ENCODE data around the gene QSER1.

DNA sequence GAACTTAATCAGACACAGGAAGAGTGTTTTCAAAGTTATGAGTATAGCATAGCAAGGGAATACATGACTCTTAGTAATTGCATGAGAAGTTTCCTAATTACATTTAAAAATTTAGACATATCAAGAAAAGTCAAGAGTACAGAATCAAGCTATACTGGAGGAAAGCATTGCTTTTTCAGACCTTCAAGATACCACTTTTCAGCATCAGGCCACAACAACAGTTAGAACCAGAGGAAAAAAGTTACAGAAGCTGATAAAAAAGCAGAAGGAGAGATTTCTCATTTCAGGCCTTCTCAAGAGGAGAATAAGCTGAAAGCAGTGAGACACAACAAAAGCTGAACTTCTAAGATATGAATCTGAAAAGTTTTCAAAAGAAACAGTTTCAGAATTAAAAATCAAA lies 28.1 kb upstream of the QSER1 start:
- TF ChIP-seq, protein P1, sequence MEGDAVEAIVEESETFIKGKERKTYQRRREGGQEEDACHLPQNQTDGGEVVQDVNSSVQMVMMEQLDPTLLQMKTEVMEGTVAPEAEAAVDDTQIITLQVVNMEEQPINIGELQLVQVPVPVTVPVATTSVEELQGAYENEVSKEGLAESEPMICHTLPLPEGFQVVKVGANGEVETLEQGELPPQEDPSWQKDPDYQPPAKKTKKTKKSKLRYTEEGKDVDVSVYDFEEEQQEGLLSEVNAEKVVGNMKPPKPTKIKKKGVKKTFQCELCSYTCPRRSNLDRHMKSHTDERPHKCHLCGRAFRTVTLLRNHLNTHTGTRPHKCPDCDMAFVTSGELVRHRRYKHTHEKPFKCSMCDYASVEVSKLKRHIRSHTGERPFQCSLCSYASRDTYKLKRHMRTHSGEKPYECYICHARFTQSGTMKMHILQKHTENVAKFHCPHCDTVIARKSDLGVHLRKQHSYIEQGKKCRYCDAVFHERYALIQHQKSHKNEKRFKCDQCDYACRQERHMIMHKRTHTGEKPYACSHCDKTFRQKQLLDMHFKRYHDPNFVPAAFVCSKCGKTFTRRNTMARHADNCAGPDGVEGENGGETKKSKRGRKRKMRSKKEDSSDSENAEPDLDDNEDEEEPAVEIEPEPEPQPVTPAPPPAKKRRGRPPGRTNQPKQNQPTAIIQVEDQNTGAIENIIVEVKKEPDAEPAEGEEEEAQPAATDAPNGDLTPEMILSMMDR (IDR thresholded peaks at IDR 0.05; ENCODE audit: insufficient read depth, low read length) = no peak
- no peak for TF ChIP-seq GABPA (IDR thresholded peaks at IDR 0.05; ENCODE audit: low read depth)
- TF ChIP-seq POLR2AphosphoS5 (IDR thresholded peaks at IDR 0.05; ENCODE audit: low read depth) = no peak
- no peak for TF ChIP-seq SPI1 (IDR thresholded peaks at IDR 0.05; ENCODE audit: borderline replicate concordance, low read depth)

All from HL-60 (cell line).